AG08396 (cell line): ENCODE results near the gene TMEM63A.
"Not testable (repeated sequence)": the region's sequence is repeated elsewhere in the genome, so short reads cannot be mapped to it uniquely, and the experiment has no call there.

Experiments
- DNase-seq: peaks from one replicate; pipeline ENCODE4 v3.0.0; 2012; ENCODE audit warnings: low spot score, mixed read lengths

The TMEM63A gene

GRCh38 chr1:225881959-225882693 lies at the start of gene TMEM63A:
Gene TMEM63A (minus strand): TSS chr1:225882380. CDS start chr1:225877580, 4,800 bp downstream.
- DNase-seq: peak; percentile 98

DNA sequence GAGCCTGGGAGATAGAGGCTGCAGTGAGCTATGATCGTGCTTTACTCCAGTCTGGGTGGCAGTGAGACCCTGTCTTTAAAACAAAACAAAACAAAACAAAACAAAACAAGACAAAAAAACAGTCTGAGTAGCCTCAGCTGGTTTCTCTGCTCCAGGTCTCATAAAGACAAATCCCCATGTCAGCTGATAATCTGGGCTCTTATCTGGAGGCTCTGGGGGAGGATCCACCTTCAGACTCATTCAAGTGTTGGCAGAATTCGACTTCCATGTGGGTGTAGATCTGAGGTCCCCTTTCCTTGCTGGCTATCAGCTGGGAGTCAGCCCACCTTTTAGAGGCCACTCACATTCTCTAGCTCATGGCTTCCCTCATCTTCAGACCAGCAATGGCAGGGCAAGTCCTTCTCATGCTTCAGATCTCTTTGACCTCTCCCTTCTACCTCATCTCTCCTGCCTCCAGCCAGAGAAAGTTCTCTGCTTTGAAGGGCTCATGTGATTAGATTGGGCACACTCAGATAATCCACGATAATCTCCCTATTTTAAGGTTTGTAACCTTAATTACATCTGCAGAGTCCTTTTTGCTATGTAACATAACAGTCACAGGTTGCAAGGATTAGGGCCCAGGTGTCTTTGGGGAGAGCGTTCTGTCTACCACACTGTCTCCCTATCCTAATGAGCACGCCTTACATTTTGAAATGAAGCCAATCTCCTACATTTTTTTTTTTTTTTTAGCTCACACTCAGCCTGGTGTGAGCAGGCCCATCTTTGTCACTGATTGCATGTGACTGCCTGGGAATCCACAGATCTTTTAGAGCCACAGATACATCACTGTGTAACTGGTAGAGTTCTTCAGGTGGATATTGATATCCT lies 49.3 kb upstream of the TMEM63A start:
- no peak for DNase-seq

DNA sequence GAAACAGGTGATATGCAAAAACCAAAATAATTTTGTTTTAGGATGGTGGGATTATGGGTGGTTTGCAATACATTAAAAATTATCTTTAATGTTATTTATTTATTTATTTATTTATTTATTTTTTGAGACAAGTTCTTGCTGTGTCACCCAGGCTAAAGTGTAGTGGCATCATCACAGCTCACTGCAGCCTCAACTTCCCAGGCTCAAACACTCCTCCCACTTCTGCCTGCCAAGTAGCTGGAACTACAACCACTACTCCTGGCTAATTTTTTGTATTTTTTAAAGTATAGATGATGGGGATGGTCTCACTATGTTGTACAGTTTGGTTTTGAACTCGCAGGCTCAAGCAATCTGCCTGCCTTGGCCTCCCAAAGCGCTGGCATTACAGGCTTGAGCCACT lies 48.4 kb upstream of the TMEM63A start:
- no peak for DNase-seq

GRCh38 chr1:225929462-225929861 lies 47.3 kb upstream of the TMEM63A start:
- DNase-seq: not testable (repeated sequence)

- DNase-seq: no peak
Observed at GRCh38 chr1:225928186-225929175, 46.3 kb upstream of the TMEM63A start.

DNA sequence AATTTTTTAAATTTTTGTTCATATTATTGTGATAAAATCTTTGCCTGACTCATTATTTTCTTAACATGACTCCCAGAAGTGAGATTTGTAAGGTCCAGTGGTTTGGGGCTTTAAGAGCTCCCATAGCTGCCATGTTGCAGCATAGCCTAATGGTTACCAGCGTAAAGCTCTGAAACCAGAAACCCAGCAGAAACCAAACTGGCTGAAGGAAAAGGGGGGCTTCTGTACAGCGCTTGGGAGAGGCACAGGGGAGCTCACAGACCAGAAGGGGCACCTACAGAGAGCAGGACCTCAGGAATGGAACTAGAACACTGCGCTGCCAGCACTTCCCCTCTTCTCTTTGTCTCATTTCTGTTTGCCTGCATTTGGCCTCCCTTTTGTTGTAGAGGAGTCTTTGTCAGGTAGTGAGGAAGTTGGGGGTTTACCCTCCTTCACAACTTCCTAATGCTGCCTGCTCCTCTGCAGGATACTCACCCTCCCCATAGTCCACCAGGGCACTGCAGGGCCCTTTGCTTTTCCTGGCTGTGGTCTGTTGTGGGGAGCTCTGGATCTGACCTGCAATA lies 44.5 kb upstream of the TMEM63A start:
- no peak for DNase-seq

- DNase-seq: peak; percentile 100
Observed at GRCh38 chr1:225923692-225924555, 41.7 kb upstream of the TMEM63A start, which contains the start of gene PYCR2. Gene PYCR2 (minus strand): TSS chr1:225924250. CDS start chr1:225924110, 140 bp downstream.

DNA sequence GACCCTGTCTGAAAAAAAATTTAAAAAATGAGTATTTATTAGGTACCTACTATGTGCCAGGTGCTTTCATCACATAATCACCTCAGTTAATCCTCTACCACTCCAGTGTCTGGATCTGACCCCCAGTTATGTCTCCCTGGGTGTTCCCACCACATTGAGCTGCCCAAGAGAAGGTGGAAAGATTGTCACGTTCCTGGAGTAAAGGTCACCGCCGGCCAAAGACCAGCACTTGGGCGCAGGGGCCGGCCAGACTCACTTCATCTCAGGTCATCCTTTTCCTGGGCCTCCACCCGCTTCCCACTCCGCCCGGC lies 41.2 kb upstream of the TMEM63A start:
- peak; percentile 46 for DNase-seq

- no peak for DNase-seq
Observed at GRCh38 chr1:225921734-225922709, 39.8 kb upstream of the TMEM63A start.

DNA sequence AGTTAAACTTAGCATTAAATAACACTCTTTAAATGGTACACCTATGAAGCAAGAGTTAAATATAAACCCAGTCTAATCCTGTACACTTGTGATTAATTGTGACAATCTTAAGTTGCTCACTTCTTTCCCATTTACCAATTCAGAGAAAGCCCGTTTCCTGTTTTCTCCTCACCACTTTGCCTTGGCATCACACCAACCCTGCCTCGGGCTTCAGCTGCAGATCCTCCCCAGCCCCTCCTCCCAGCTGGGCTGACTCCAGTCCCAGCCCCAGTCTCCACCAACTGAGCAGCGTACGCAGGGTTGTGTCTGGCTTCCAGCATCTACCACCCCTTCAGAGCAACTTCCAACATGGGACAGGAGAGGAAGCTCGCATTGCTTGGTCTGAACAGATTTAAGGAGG lies 37.7 kb upstream of the TMEM63A start:
- DNase-seq: peak; percentile 70

- DNase-seq: no peak
Observed at GRCh38 chr1:225918280-225918679, 36.1 kb upstream of the TMEM63A start.

- DNase-seq: no peak
Observed at GRCh38 chr1:225917536-225917935, 35.4 kb upstream of the TMEM63A start.

- no peak for DNase-seq
Observed at GRCh38 chr1:225917101-225917500, 34.9 kb upstream of the TMEM63A start.

- no peak for DNase-seq
Observed at GRCh38 chr1:225915538-225915991, 33.4 kb upstream of the TMEM63A start.

- DNase-seq: no peak
Observed at GRCh38 chr1:225914947-225915346, 32.8 kb upstream of the TMEM63A start.

- DNase-seq: no peak
Observed at GRCh38 chr1:225914391-225914790, 32.2 kb upstream of the TMEM63A start.

DNA sequence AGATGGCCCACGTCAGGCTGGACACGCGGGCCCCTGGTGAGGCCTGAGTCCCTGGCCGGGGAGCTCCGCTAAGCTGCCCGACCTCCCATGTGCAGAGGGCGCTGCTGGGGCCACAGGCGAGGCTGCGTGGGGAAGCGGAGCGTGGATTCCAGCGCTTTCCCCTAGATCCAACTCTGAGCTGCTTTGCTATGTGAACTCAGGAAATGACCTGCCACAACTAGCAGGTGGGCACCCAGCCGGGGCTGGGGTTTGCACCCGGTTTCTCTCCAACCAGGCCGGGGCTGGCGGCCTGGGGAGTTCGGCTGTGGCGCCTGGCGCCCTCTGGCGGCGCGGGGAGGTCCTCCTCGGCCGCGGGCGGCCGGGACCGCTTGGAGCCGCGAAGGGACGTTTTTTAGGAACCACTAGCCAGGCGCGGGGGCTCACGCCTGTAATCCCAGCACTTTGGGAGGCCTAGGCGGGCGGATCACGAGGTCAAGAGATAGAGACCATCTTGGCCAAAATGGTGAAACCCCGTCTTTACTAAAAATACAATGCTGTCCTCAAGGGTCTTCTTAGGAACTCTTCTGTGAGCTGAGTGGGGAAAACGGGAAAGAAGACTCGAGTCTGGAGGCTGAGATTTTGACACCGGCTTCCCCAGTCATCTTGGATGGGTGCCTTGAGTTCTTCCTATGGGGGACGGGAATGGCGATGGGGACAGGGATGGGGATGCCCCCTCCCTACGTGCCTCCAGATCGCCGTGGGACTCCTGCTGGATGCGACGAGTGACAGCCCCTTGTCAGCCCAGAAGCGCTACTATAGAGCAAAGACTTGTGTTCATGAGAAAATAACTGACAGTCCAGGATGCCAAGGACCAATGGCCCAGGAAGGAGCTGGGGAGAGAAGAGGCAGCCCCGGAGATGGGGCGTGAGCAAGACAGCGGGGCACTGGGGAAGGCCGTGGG lies 29.3 kb upstream of the TMEM63A start:
- DNase-seq: peak; percentile 85

DNA sequence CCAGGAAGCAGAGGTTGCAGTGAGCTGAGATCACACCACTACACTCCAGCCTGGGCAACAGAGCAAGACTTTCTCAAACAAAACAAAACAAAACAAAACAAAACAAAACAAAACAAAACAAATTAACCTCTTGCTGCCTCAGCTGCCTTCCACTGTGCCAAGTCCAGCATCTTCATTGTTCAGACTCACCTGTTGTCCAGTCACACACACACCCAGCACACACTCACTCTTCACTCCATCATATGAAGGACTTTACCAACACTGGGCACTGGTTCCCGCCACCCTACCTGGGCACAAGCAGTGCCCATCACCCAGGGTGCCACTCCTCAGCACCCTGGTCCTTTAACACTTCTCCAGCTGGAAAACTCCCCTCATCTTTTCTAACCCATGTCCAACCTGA lies 27.3 kb upstream of the TMEM63A start:
- DNase-seq: no peak
